Superior temporal gyrus (tissue), 1 donor: ENCODE measurements around the gene PANK2.
"Not testable (repeated sequence)": the region's sequence is repeated elsewhere in the genome, so short reads cannot be mapped to it uniquely, and the experiment has no call there.

Experiments used
- DNase-seq: peaks from one replicate; pipeline ENCODE4 v3.0.0-alpha.2; 2016; ENCODE audit errors: extremely low spot score

Gene PANK2

DNA sequence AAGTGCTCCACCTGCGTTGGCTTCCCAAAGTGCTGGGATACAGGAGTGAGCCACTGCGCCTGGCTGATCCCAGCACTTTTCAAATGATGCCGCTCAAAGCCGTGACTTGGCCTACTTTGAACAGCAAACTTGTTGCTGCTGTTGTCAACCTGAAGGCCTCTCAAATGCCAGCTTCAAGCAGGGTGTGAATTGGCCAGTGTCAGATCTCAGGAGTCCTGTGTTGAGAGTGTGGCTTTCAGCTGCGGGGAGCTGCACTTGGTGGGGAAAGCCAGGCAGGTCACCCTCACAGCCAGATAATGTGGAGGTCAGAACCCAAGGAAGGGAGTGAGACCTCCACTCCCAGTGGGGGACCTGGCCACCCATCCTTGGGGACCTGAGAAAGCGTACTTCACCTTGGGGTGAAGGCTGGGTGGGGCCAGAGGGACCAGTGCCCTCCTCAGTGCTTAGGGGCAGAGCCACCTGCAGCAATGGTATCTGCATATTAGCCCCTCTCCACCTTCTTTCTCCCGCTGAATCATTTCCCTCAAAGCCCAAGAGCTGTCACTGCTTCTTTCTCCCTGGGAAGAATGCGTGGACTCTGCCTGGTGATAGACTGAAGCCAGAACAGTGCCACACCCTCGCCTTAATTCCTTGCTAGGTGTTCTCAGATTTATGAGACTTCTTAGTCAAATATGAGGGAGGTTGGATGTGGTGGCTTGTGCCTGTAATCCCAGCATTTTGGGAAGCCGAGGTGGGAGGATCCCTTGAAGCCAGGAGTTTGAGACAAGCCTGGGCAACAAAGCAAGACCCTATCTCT is 19.1 kb upstream of the PANK2 start:
- no peak for DNase-seq

DNA sequence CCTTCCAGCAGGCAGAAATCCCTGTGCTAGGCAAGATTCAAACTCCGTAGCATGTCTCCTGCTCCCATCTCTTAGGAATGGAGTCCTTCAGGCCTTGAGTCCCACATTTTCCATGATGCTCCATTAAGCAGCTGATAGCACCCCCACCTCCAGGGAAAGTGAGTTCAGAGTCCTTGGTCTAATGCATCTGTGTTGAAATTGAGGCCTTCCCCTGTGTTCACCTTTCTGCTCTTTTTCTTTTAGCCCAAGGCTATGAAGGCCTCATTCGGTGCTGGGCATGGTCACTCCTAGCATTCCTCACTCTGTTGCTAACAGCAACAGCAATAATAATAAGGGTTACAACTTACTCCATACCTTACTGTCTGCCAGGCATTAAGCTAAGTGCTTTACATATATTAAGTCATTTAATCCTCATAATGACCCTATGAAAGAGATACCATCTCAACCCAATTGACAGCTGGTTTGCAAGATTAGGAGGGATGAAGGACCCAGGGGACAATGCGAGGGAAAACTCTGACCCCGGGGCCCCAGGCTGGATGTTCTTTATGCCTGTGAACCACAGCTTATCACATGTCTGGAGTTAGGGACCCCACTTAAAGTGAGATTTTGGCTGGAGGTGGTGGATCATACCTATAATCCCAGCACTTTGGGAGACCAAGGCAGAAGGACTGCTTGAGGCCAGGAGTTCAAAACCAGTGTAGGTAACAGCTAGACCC is 17.5 kb upstream of the PANK2 start:
- no peak for DNase-seq

DNA sequence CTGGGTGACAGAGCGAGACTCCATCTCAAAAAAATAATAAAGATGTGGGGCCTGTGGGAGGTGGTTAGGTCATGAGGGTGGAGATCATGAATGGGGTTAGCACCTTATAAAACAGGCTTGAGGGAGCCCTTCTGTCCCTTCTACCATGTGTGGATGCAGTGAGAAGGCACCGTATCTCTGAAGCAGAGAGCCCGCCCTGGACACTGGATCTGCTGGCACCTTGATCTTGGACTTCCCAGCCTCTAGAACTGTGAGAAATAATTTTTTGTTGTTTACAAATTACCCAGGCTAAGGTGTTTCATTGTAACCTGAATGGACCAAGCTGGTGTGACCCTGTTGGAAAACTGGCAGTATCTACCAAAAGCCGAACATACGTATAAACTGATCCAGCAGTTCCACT is 15.7 kb upstream of the PANK2 start:
- no peak for DNase-seq

DNA sequence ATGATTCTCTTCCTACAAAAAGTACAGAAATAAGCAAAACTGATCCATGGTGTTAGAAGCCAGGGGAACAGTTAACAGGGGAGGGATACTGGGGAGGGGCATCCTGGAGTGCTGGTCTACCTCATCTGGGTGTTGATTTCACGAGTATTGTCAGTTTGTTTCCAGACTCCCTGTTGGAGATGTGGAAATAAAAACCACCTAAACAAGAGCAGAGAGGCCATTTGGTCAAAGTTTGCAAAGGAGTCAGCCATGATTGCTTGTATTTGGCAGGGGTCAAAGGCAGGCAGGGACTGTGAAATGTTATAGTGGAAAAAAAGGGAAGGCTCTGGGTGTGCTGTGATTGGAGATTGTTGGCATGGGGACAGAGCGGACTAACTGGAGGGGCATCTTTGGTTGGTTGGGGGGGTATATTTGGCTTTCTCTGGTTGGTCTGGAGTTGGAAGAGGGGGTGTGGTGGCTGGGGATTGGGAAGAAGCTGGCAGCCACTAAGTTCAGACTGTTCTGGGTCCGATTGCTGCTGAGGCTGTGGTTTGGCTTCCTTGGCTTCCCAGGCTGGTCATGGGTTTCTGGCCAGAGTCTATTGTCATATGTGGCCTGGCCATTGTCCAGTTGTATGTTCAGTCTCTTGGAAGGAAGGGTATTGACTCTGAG is 14.9 kb upstream of the PANK2 start:
- no peak for DNase-seq

GRCh38 chr20:3875378-3875974 is 13.7 kb upstream of the PANK2 start:
- DNase-seq, result no peak

GRCh38 chr20:3876000-3876399 is 13.2 kb upstream of the PANK2 start:
- no peak for DNase-seq

GRCh38 chr20:3876676-3877075 is 12.5 kb upstream of the PANK2 start:
- no peak for DNase-seq

- not testable (repeated sequence) for DNase-seq
Measured at GRCh38 chr20:3878921-3879274, 10.3 kb upstream of the PANK2 start.

DNA sequence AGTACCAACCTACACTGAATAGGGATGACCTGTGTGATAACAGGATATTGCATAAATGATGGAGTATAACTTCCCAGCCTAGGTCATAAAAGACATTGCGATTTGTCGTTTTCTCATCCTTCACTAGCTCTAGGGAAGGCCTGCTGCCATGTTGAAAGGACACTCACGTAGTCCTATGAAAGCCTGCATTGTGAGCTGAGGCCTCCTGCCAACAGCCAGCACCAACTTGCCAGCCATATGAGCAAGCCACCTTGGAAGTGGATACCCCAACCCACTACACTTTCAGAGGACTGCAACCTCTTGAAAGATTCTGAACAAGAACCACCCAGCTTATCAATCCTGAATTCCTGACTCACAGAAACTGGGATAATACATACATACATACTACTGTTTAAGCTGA is 3.5 kb upstream of the PANK2 start:
- peak; percentile 20 for DNase-seq

GRCh38 chr20:3887876-3888620 is 1.1 kb upstream of the PANK2 start:
- peak; percentile 39 for DNase-seq

DNA sequence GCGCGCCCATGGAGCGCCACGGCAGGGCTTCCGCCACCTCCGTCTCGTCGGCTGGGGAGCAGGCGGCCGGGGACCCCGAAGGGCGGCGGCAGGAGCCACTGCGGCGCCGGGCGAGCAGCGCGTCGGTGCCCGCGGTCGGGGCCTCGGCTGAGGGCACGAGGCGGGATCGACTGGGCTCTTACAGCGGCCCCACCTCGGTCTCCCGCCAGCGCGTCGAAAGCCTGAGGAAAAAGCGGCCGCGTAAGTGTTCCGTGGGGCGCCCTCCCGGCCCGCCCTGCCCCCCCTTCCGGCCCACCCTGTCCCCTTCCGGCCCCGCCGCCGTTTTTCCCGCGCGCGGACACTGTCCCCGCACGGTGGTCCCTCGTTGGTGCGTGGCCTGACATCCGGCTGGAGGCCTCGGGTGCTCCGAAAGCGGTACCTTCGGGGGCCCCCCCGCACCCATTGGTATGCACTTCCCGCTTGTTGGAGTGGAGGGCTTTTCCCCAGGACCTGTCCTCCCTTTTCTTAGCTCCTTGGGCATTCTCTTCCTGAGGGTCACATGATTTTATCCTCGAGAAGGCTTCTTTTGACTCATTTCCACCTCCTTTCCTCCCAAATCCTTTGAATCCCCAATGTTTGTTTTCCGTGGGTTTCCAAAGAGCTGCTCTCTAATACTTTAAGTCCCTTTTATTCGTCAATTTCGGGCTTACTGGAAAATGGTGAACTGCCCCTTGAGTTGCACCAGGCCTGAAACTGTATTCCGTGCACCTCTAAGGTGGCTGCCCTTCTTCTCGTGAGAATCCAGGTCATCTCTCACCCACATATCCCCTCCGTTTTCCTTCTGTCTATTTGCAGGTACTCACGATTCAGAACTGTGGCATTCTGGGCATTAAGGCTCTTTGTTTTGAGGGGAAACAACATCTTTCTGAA is 556 bp downstream of the PANK2 start:
- peak; percentile 54 for DNase-seq

- peak; percentile 47 for DNase-seq
Measured at GRCh38 chr20:3890398-3890751, 1.2 kb downstream of the PANK2 start.

DNA sequence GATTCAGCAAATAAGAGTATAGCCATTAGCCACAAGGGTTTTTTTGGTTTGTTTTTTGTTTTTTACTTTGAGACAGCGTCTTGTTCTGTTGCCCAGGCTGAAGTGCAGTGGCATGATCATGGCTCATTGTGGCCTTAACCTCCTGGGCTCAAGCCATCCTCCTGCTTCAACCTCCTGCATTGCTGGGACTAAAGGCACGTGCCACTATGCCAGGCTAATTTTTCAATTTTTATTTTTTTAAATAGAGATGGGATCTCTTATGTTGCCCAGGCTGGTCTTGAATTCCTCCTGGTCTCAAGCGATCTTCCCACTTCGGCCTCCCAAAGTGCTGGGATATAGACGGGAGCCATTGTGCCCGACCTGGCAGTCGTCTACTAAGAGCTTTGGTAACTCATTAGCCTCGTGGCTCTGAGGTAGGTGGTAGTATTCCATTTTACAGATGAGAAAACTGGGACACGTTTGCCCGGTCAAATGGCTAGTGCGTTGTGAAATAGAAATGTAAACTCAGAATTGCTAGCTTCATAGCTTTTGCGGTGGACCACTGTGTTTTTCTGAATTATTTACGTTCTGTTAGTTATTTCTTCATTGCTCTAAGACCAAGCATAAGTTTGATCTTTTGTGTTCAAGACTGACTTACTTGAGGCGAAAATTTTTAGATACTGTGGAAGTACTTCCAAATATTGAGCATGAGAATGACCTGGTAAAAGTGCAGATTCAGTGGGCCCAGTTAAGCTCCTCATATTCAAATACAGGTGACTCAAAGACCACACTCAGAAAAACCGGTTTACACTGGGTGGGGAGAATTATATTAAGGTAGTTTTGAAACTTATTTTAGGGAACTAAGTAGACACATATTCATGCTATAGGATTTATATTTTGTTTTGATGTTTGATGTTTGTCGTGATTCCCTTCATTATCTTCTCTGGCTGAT is 2.1 kb downstream of the PANK2 start:
- DNase-seq, result peak; percentile 14

GRCh38 chr20:3894796-3895195 is 5.6 kb downstream of the PANK2 start:
- no peak for DNase-seq

DNA sequence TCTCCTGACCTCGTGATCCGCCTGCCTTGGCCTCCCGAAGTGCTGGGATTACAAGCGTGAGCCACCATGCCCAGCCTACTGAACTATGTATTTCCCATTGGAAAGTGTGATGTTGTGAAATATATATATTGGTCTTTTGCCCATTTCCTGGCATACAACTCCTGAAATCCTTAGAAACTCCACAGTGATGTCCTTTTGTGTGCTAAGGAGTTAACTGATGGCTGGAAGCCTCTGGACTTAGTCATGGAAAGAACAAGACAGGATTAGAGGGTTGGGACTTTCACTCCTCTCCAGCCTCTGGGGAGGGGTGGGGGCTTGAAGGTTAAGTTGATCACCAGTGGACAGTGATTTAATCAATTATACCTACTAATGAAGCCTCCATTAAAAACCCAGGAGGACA is 7.1 kb downstream of the PANK2 start:
- no peak for DNase-seq

DNA sequence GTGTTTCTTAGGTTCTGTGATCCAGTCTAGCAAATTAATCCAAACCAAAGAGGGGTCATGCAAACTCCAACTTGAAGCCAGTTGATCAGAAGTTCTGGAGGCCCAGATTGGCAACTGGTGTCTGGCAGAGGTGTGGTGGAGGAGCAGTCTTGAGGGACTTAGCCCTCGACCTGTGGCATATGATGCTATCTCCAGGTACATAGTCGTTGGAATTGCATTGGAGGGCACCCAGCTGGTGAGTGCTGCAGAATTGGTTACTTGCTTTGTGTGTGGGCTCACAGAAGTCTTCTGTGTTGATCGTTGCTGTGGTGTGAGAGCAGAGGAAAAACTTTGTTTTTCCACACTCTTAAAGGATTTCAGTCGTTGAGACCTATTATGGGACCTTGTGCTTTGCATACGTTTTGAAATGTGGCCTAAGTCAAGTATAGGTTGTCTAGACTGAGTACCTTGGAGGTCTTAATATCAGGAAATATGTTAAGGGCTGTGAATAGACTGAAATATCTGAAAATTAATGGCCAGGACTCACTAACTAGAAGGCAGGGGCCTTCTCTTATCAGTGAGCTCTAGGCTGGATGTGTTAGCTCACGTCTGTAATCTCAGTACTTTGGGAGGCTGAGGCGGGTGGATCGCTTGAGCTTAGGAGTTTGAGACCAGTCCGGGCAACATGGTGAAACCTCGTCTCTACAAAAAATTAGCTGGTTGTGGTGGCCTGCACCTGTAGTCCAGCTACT is 7.8 kb downstream of the PANK2 start:
- DNase-seq, result no peak

- not testable (repeated sequence) for DNase-seq
Measured at GRCh38 chr20:3898181-3898580, 9.0 kb downstream of the PANK2 start.

DNA sequence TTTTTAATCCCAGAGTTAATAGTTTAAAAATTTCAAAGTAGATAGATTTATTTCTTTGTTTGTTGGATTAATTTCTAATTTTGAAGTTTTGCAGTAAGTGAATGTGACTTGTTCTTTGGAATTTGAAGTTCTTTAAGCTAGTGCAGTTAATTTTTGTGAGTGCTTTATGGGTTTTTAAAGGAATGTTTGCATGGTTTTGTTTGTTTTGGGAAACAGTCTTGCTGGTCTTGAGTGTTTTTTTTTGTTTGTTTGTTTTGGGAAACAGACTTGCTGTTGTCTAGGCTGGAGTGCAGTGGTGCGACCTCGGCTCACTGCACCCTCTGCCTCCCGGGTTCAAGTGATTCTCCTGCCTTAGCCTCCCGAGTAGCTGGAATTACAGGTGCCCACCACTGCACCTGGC is 9.5 kb downstream of the PANK2 start:
- no peak for DNase-seq

GRCh38 chr20:3900187-3900604 is 11.0 kb downstream of the PANK2 start:
- DNase-seq, result peak; percentile 22
